ENCODE results near the gene GDNF. TPM values are rescaled to one million over a fixed set of nuclear protein-coding genes. Genes with fewer than 3 reads are reported as not detected.

GDNF gene
- total and polyA plus RNA-seq, 2 experiments from 2014 or later: 0.13 to 0.17 TPM

DNA sequence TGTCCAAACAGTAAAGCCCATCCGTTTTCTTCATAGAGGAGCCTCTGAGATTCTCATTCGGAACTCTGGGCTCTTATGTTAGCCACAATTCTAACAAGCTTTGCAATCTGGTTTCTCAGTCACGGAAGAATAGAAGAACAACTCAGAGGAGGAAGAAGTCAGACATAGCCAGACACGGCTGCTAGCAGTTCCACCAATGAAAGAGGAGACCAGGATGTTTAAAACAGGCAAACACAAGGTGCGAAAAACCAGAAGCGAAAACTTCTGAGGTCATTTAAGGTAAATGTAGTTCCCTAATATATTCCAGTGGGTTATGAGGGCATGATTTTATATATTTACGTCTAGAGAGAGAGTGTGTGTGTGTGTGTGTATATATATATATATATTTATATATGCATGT is 34.1 kb upstream of the GDNF start:
- Histone ChIP-seq H3K9me2 (ENCODE audit: insufficient read depth) (no peaks in the 10 kb centered on the region), H3K27me3 (ENCODE audit: insufficient read depth) (no peaks in the 10 kb centered on the region), H3K4me1 (ENCODE audit: insufficient read depth) (peaks cover 3% of the 10 kb centered on the region; the same call in 1 of the 2 replicates), H3K79me2 (replicated peaks; ENCODE audit: insufficient read depth) (no peaks in the 10 kb centered on the region), H3K36me3 (ENCODE audit: insufficient read depth) (no peaks in the 10 kb centered on the region), H3K4me2 (no peak overlapping the region), H2AFZ (no peak overlapping the region), H3K27ac (ENCODE audit: low read depth) (no peak overlapping the region), H3F3A (replicated peaks; ENCODE audit: low read depth) (no peaks in the 10 kb centered on the region), H4K20me1 (replicated peaks; ENCODE audit: insufficient read depth) (no peaks in the 10 kb centered on the region), H3K4me3 (no peak overlapping the region)
- H3K27ac Mint-ChIP-seq: no peak overlapping the region
- H3K4me1 Mint-ChIP-seq: peaks cover 6% of the 10 kb centered on the region
- TF ChIP-seq POLR2AphosphoS5 (IDR thresholded peaks at IDR 0.05; ENCODE audit: low read depth): no peak
- TF ChIP-seq, protein P1, sequence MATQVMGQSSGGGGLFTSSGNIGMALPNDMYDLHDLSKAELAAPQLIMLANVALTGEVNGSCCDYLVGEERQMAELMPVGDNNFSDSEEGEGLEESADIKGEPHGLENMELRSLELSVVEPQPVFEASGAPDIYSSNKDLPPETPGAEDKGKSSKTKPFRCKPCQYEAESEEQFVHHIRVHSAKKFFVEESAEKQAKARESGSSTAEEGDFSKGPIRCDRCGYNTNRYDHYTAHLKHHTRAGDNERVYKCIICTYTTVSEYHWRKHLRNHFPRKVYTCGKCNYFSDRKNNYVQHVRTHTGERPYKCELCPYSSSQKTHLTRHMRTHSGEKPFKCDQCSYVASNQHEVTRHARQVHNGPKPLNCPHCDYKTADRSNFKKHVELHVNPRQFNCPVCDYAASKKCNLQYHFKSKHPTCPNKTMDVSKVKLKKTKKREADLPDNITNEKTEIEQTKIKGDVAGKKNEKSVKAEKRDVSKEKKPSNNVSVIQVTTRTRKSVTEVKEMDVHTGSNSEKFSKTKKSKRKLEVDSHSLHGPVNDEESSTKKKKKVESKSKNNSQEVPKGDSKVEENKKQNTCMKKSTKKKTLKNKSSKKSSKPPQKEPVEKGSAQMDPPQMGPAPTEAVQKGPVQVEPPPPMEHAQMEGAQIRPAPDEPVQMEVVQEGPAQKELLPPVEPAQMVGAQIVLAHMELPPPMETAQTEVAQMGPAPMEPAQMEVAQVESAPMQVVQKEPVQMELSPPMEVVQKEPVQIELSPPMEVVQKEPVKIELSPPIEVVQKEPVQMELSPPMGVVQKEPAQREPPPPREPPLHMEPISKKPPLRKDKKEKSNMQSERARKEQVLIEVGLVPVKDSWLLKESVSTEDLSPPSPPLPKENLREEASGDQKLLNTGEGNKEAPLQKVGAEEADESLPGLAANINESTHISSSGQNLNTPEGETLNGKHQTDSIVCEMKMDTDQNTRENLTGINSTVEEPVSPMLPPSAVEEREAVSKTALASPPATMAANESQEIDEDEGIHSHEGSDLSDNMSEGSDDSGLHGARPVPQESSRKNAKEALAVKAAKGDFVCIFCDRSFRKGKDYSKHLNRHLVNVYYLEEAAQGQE (IDR thresholded peaks at IDR 0.05; ENCODE audit: unreplicated experiment): no peak
- no peak for TF ChIP-seq EZH2 (IDR thresholded peaks at IDR 0.05; ENCODE audit: low read depth, unreplicated experiment)
- no peak for TF ChIP-seq EZH2phosphoT487 (IDR thresholded peaks at IDR 0.05; ENCODE audit: unreplicated experiment)
- TF ChIP-seq, protein P2, sequence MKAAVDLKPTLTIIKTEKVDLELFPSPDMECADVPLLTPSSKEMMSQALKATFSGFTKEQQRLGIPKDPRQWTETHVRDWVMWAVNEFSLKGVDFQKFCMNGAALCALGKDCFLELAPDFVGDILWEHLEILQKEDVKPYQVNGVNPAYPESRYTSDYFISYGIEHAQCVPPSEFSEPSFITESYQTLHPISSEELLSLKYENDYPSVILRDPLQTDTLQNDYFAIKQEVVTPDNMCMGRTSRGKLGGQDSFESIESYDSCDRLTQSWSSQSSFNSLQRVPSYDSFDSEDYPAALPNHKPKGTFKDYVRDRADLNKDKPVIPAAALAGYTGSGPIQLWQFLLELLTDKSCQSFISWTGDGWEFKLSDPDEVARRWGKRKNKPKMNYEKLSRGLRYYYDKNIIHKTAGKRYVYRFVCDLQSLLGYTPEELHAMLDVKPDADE (IDR thresholded peaks at IDR 0.05): no peak
- no peak for TF ChIP-seq CREB1 (CRISPR knock-in tag; IDR thresholded peaks at IDR 0.05; ENCODE audit: low read depth)
- no peak for TF ChIP-seq JUNB (IDR thresholded peaks at IDR 0.05; ENCODE audit: unreplicated experiment)
- TF ChIP-seq ZNF331 (CRISPR knock-in tag; IDR thresholded peaks at IDR 0.05; ENCODE audit: low read depth): no peak
- no peak for TF ChIP-seq ZNF114 (CRISPR knock-in tag; IDR thresholded peaks at IDR 0.05)
- H3K36me3 Mint-ChIP-seq (ENCODE audit: low read depth): no peaks in the 10 kb centered on the region
- no peak overlapping the region for H3K4me3 Mint-ChIP-seq
- H3K9me3 Mint-ChIP-seq: no peaks in the 10 kb centered on the region
- DNase-seq (ENCODE audit: low spot score) (no peak), ATAC-seq (no peak)
- no peaks in the 10 kb centered on the region for H3K27me3 Mint-ChIP-seq (ENCODE audit: insufficient read depth, low read depth, poor library complexity)

DNA sequence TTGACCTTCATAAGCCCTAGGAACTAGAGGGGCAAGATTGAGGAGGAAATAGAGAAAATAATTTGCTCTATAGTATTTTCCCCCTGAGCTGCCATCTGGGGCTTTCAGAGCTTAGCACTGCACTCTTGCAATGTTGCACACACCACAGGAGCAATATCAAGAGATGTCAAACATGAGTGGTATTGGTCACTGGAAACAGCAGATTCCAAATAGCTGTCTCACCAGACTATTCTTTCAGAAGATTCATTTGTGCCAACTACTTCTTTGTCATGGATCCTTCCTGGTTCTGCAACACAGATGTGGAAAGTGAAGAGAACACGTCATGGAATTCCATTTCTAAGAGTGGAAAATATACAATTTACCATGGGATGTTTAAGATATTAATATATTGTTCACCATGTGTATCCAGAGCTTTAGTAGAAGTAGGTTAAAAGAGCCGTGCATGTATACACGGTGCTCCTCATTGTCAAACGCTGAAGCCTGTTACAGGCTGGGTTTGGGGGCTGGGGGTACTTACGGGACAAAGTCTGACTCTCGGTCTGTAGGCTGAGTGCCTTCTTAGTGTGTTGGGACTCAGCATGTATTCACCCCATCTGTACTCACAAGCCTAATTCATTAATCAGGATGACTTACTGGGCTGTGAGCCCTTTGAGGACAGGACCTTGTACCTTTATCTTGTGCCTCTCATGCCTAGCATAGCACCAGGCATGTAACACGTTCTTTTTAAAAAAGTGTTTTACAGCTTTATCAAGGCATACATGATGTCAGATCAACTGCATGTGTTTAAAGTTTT is 31.4 kb upstream of the GDNF start:
- no peaks in the 10 kb centered on the region for H3K27me3 Mint-ChIP-seq (ENCODE audit: insufficient read depth, low read depth, poor library complexity)
- H3K27me3 ChIP-seq (ENCODE audit: insufficient read depth): no peaks in the 10 kb centered on the region
- no peaks in the 10 kb centered on the region for H4K20me1 ChIP-seq (replicated peaks; ENCODE audit: insufficient read depth)
- no peak overlapping the region for H3K27ac ChIP-seq (ENCODE audit: low read depth)
- H3F3A ChIP-seq (replicated peaks; ENCODE audit: low read depth): no peaks in the 10 kb centered on the region
- ATAC-seq: no peak
- no peak for DNase-seq (ENCODE audit: low spot score)
- no peaks in the 10 kb centered on the region for H3K9me2 ChIP-seq (ENCODE audit: insufficient read depth)
- H3K4me3 ChIP-seq: no peak overlapping the region
- no peak overlapping the region for H3K4me3 Mint-ChIP-seq
- H3K36me3 ChIP-seq (ENCODE audit: insufficient read depth): no peaks in the 10 kb centered on the region
- H2AFZ ChIP-seq: no peak overlapping the region
- H3K9me3 Mint-ChIP-seq: no peaks in the 10 kb centered on the region
- H3K4me2 ChIP-seq: no peak overlapping the region
- H3K4me1 Mint-ChIP-seq: peaks cover 6% of the 10 kb centered on the region
- TF ChIP-seq STAT1 (IDR thresholded peaks at IDR 0.05; ENCODE audit: unreplicated experiment): no peak
- TF ChIP-seq, protein P2 (IDR thresholded peaks at IDR 0.05): no peak
- TF ChIP-seq EZH2phosphoT487 (IDR thresholded peaks at IDR 0.05; ENCODE audit: unreplicated experiment): no peak
- H3K36me3 Mint-ChIP-seq (ENCODE audit: low read depth): no peaks in the 10 kb centered on the region
- H3K79me2 ChIP-seq (replicated peaks; ENCODE audit: insufficient read depth): no peaks in the 10 kb centered on the region
- H3K27ac Mint-ChIP-seq: no peak overlapping the region
- H3K4me1 ChIP-seq (ENCODE audit: insufficient read depth): peaks cover 3% of the 10 kb centered on the region; the same call in 1 of the 2 replicates
